HL-60 (cell line): ENCODE measurements around the gene NLRP10.

Source experiments
- GABPA ChIP-seq: IDR thresholded peaks from 2 replicates; pipeline ENCODE4 v1.6.1; 2012; ENCODE audit warnings: low read depth
- POLR2AphosphoS5 ChIP-seq: IDR thresholded peaks from 2 replicates; pipeline ENCODE4 v1.6.1; 2012; ENCODE audit warnings: low read depth
- SPI1 ChIP-seq: IDR thresholded peaks from 2 replicates; pipeline ENCODE4 v1.6.1; 2012; ENCODE audit warnings: low read depth, mild to moderate bottlenecking, borderline replicate concordance
- TF ChIP-seq, protein P1 (sequence below): IDR thresholded peaks from one replicate; pipeline ENCODE4 v1.5.1; 2011; ENCODE audit warnings: low read length, control low read depth, inconsistent platforms; ENCODE audit not compliant: insufficient read depth
- TF ChIP-seq, protein P2 (sequence below): IDR thresholded peaks from 2 replicates; pipeline ENCODE4 v1.6.1; 2012; ENCODE audit warnings: low read depth; ENCODE audit not compliant: insufficient replicate concordance

DNA sequence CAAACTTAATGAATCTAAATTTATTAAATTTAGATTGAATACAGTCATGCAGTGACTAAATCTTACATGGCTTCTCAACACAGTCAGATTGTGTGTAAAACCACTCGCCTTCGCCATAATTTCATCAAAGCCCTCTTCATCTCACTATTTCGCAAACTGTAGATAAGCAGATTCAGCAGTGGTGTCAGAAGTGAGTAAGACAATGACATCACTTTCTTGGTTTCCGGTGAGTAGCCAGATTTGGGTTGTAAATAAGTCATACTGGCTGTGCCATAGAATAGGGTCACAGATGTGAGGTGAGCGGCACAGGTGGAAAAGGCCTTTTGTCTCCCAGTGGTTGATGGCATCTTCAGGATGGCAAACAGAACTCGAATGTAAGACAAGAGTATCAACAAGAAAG, 37.6 kb downstream of the NLRP10 start:
- TF ChIP-seq, protein P1, sequence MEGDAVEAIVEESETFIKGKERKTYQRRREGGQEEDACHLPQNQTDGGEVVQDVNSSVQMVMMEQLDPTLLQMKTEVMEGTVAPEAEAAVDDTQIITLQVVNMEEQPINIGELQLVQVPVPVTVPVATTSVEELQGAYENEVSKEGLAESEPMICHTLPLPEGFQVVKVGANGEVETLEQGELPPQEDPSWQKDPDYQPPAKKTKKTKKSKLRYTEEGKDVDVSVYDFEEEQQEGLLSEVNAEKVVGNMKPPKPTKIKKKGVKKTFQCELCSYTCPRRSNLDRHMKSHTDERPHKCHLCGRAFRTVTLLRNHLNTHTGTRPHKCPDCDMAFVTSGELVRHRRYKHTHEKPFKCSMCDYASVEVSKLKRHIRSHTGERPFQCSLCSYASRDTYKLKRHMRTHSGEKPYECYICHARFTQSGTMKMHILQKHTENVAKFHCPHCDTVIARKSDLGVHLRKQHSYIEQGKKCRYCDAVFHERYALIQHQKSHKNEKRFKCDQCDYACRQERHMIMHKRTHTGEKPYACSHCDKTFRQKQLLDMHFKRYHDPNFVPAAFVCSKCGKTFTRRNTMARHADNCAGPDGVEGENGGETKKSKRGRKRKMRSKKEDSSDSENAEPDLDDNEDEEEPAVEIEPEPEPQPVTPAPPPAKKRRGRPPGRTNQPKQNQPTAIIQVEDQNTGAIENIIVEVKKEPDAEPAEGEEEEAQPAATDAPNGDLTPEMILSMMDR = no peak
- TF ChIP-seq SPI1 (no peak), POLR2AphosphoS5 (no peak), GABPA (no peak)
- TF ChIP-seq, protein P2, sequence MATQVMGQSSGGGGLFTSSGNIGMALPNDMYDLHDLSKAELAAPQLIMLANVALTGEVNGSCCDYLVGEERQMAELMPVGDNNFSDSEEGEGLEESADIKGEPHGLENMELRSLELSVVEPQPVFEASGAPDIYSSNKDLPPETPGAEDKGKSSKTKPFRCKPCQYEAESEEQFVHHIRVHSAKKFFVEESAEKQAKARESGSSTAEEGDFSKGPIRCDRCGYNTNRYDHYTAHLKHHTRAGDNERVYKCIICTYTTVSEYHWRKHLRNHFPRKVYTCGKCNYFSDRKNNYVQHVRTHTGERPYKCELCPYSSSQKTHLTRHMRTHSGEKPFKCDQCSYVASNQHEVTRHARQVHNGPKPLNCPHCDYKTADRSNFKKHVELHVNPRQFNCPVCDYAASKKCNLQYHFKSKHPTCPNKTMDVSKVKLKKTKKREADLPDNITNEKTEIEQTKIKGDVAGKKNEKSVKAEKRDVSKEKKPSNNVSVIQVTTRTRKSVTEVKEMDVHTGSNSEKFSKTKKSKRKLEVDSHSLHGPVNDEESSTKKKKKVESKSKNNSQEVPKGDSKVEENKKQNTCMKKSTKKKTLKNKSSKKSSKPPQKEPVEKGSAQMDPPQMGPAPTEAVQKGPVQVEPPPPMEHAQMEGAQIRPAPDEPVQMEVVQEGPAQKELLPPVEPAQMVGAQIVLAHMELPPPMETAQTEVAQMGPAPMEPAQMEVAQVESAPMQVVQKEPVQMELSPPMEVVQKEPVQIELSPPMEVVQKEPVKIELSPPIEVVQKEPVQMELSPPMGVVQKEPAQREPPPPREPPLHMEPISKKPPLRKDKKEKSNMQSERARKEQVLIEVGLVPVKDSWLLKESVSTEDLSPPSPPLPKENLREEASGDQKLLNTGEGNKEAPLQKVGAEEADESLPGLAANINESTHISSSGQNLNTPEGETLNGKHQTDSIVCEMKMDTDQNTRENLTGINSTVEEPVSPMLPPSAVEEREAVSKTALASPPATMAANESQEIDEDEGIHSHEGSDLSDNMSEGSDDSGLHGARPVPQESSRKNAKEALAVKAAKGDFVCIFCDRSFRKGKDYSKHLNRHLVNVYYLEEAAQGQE = no peak
